BE2C (cell line): ENCODE data around the gene TMEM60.
A peak's percentile ranks its signal among the peaks of the same experiment; 100 is the strongest.

Source experiments
- DNase-seq: peaks from one replicate; pipeline ENCODE4 v3.0.0-alpha.2; 2020
- H3K27me3 ChIP-seq: fragments of 250-450 bp; sonication (Bioruptor Pico); 2 replicates; pipeline ENCODE4 v1.5.1; 2020; ENCODE audit warnings: mild to moderate bottlenecking
- H3K36me3 ChIP-seq: fragments of 250-450 bp; sonication (Bioruptor Pico); 2 replicates; pipeline ENCODE4 v1.5.1; 2020; ENCODE audit warnings: mild to moderate bottlenecking
- H3K4me1 ChIP-seq: fragments of 250-450 bp; sonication (Bioruptor Pico); 2 replicates; pipeline ENCODE4 v1.5.1; 2020
- H3K4me3 ChIP-seq: 2 replicates; pipeline ENCODE4 v1.5.1; 2011; ENCODE audit warnings: low read depth, low read length
- H3K9me3 ChIP-seq: fragments of 250-450 bp; sonication (Bioruptor Pico); 2 replicates; pipeline ENCODE4 v1.5.1; 2020
- TF ChIP-seq, protein P1 (sequence below): IDR thresholded peaks from 2 replicates; pipeline ENCODE4 v1.5.1; 2012; ENCODE audit warnings: mild to moderate bottlenecking, low read depth, low read length

Gene TMEM60

DNA sequence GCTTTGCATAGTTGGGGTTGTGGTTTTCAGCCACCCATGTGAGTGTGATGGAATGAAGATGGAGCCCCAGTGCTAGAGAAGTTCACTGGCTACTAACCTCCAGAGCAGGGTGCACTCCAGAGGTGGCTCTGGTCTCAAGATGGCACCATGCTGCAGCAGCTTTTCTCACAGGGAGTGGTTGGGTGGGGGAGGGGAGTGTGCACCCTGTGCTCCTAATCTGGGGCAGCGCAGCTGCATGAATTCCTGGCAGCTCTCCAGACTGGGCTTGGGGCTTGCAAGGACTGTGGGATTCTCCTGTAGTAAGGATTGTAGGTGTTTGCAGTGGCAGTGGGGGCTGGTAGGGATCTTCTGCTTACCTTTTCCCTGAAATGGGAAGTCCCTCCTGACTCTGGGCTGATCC lies 24.0 kb upstream of the TMEM60 start:
- no peak overlapping the region for H3K4me3 ChIP-seq
- H3K36me3 ChIP-seq: no peaks in the 10 kb centered on the region
- TF ChIP-seq, protein P1, sequence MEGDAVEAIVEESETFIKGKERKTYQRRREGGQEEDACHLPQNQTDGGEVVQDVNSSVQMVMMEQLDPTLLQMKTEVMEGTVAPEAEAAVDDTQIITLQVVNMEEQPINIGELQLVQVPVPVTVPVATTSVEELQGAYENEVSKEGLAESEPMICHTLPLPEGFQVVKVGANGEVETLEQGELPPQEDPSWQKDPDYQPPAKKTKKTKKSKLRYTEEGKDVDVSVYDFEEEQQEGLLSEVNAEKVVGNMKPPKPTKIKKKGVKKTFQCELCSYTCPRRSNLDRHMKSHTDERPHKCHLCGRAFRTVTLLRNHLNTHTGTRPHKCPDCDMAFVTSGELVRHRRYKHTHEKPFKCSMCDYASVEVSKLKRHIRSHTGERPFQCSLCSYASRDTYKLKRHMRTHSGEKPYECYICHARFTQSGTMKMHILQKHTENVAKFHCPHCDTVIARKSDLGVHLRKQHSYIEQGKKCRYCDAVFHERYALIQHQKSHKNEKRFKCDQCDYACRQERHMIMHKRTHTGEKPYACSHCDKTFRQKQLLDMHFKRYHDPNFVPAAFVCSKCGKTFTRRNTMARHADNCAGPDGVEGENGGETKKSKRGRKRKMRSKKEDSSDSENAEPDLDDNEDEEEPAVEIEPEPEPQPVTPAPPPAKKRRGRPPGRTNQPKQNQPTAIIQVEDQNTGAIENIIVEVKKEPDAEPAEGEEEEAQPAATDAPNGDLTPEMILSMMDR: no peak
- H3K9me3 ChIP-seq: peaks cover 6% of the 10 kb centered on the region; the same call in 1 of the 2 replicates
- no peaks in the 10 kb centered on the region for H3K4me1 ChIP-seq
- DNase-seq: peak; percentile 44
- H3K27me3 ChIP-seq: no peaks in the 10 kb centered on the region

DNA sequence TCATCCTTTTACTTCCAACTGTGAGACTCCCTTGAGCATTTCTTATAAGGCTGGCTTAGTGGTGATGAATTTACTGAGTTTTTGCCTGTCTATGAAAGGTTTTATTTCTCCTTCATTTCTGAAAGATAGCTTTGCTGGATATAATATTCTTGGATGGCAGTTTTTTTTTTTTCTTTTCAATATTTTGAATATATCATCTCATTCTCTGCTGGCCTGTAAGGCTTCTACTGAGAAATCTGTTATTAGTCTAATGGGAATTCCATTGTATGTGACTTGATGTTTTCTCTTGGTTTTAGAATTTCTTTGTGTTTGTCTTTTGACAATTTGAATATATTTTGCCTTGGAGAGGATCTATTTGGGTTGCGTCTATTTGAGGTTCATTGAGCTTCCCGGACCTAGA lies 22.7 kb upstream of the TMEM60 start:
- no peak for DNase-seq
- Histone ChIP-seq H3K36me3 (no peaks in the 10 kb centered on the region), H3K9me3 (peaks cover 6% of the 10 kb centered on the region; the same call in 1 of the 2 replicates), H3K4me1 (no peaks in the 10 kb centered on the region), H3K4me3 (no peak overlapping the region), H3K27me3 (no peaks in the 10 kb centered on the region)
- TF ChIP-seq, protein P1: no peak

DNA sequence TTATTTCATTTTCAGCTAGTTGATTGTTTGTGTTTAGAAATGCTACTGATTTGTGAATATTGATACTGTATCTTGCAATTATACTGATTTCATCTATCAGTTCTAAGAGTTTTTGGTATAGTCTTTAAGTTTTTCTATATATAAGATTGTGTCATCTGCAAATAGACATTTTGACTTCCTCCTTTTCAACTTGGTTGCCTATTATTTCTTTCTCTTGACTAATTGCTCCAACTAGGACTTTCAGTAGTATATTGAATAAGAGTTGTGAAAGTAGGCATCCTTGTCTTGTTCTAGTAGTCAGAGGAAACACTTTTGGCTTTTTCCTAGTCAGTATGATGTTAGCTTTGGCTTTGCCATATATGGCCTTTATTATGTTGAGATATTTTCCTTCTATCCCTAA lies 20.8 kb upstream of the TMEM60 start:
- TF ChIP-seq, protein P1: no peak
- Histone ChIP-seq H3K27me3 (no peaks in the 10 kb centered on the region), H3K36me3 (no peaks in the 10 kb centered on the region), H3K9me3 (peaks cover 6% of the 10 kb centered on the region; the same call in 1 of the 2 replicates), H3K4me3 (no peak overlapping the region), H3K4me1 (no peaks in the 10 kb centered on the region)
- DNase-seq: no peak

DNA sequence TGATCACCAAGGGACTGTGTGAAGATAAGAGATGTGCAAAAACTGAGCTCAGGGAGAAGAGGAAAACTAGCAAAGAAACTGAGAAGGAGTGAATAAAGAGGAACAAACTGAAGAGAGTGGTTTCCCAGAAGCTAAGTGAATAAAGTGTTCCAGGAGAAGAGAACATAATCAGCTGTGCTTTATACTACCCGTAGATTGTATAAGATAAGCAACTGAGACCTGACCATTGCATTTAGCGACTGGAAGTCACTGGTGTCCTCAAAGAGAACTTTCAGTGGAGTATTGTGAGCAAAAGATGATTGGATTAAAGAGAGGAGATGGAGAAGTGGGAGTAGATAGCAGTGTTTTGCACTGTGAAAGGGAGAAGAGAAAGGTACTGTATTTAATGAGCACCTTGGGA lies 14.9 kb upstream of the TMEM60 start:
- Histone ChIP-seq H3K27me3 (no peaks in the 10 kb centered on the region), H3K9me3 (no peaks in the 10 kb centered on the region), H3K4me3 (no peak overlapping the region), H3K4me1 (peaks cover 8% of the 10 kb centered on the region), H3K36me3 (peaks cover 4% of the 10 kb centered on the region; the same call in 1 of the 2 replicates)
- DNase-seq: no peak
- TF ChIP-seq, protein P1: no peak

DNA sequence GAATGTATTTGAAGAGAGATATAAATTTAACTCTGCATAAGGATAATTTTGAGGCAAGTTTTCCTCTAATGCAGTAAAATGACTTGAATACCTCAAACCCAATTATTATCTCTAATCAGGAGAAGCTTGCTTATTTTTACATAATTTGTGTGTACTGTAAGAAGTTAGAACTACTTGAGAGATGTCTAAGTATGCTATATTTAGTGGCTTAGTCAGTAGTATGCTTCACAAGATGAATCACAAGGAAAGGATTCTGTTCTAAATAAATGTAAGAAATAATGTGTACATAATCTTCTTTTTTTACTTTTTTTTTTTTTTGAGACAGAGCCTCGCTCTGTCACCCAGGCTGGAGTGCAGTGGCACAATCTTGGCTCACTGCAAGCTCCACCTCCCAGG lies 14.1 kb upstream of the TMEM60 start:
- TF ChIP-seq, protein P1: no peak
- no peak for DNase-seq
- H3K36me3 ChIP-seq: peaks cover 4% of the 10 kb centered on the region; the same call in 1 of the 2 replicates
- H3K4me3 ChIP-seq: no peak overlapping the region
- peaks cover 8% of the 10 kb centered on the region for H3K4me1 ChIP-seq
- H3K27me3 ChIP-seq: no peaks in the 10 kb centered on the region
- no peaks in the 10 kb centered on the region for H3K9me3 ChIP-seq

DNA sequence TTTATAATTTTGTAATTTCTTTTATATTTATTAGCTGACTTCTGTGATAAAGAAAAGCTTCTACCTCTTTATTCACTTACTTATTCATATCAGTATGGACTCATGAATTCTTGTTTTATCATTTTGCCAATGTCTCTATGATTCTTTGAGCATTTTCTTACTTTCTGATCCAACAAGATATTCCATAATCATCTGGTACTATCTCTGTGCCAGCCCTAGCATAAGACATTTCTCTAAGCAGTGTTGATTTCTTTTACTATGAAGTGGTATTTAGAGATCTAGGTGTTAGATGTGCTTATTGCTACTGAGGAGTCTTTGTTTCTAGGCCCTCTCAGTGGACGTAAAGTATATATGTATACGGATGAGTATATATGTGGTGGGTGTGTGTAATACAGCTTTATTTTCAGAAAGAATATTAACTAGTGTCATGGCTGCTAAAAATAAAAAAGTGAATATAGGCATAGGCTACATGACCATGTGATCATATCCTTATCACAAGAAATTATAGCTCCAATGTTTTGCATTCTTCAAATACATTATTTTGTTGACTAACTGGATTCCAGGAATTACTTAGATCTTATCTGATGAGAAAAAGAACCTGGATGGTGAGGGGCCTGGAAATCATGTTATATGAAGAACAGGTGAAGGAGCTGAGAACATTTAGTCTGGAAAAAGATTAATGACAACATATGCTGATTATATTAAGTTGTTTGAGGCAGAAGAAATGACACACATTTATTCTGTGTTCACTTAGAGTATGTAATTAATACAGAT lies 13.5 kb upstream of the TMEM60 start:
- Histone ChIP-seq H3K4me1 (peaks cover 8% of the 10 kb centered on the region), H3K27me3 (no peaks in the 10 kb centered on the region), H3K4me3 (no peak overlapping the region), H3K9me3 (no peaks in the 10 kb centered on the region), H3K36me3 (peaks cover 4% of the 10 kb centered on the region; the same call in 1 of the 2 replicates)
- TF ChIP-seq, protein P1: no peak
- no peak for DNase-seq
